ENCODE data around the gene AP1G2. TPM values are rescaled to one million over a fixed set of nuclear protein-coding genes. Genes with fewer than 3 reads are reported as not detected.

Gene AP1G2
- total and polyA plus RNA-seq, 2 of the 13 experiments (the other 11 are each of a cell fraction or from before 2014, with no cell fraction given): 96.9 to 611 TPM

DNA sequence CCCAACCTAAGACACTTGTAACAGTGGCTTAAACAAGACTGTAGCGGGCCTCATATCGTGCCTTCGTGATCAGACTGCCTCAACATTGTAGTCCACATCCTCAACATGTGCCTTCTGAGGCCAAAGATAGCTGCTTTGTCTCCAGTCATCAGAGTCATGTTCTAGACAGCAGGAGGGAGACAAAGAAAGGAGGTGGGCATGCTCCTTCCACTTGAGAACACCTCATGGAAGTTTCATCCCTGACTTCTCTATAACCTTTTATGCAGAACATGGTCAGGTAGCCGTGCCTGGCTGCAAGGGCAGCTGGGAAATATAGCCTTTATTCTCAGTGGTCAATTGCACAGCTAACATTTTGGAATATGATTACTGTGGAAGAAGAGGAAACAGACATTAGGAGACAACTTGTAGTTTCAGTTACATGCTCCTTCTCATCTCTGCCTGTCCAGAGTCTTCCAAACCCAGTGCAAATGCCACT, 43.3 kb upstream of the AP1G2 start (continued):
- TF ChIP-seq HMG20A (CRISPR knock-in tag; IDR thresholded peaks at IDR 0.05; ENCODE audit: borderline replicate concordance): no peak
- no peak for TF ChIP-seq PHF21A (CRISPR knock-in tag; IDR thresholded peaks at IDR 0.05)
- TF ChIP-seq ZNF274 (CRISPR knock-in tag; IDR thresholded peaks at IDR 0.05): 0 out of 2 replicates have a peak, but pooled peaks have one; percentile 0
- no peak for TF ChIP-seq GZF1 (CRISPR knock-in tag; IDR thresholded peaks at IDR 0.05)
- no peak for TF ChIP-seq SMC3 (IDR thresholded peaks at IDR 0.05; ENCODE audit: low read length)
- TF ChIP-seq ZNF550 (CRISPR knock-in tag; IDR thresholded peaks at IDR 0.05; ENCODE audit: borderline replicate concordance): 0 out of 2 replicates have a peak, but pooled peaks have one; percentile 24
- no peak for TF ChIP-seq KDM6A (CRISPR knock-in tag; IDR thresholded peaks at IDR 0.05; ENCODE audit: low read depth)
- peak; percentile 98; the same call in 1 of the 2 replicates for TF ChIP-seq ZNF383 (CRISPR knock-in tag; IDR thresholded peaks at IDR 0.05; ENCODE audit: borderline replicate concordance)
- TF ChIP-seq ATF1 (CRISPR knock-in tag; IDR thresholded peaks at IDR 0.05): no peak
- TF ChIP-seq, protein P1, sequence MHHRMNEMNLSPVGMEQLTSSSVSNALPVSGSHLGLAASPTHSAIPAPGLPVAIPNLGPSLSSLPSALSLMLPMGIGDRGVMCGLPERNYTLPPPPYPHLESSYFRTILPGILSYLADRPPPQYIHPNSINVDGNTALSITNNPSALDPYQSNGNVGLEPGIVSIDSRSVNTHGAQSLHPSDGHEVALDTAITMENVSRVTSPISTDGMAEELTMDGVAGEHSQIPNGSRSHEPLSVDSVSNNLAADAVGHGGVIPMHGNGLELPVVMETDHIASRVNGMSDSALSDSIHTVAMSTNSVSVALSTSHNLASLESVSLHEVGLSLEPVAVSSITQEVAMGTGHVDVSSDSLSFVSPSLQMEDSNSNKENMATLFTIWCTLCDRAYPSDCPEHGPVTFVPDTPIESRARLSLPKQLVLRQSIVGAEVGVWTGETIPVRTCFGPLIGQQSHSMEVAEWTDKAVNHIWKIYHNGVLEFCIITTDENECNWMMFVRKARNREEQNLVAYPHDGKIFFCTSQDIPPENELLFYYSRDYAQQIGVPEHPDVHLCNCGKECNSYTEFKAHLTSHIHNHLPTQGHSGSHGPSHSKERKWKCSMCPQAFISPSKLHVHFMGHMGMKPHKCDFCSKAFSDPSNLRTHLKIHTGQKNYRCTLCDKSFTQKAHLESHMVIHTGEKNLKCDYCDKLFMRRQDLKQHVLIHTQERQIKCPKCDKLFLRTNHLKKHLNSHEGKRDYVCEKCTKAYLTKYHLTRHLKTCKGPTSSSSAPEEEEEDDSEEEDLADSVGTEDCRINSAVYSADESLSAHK (CRISPR knock-in tag; IDR thresholded peaks at IDR 0.05; ENCODE audit: borderline replicate concordance): no peak
- no peak for TF ChIP-seq FOXK2 (IDR thresholded peaks at IDR 0.05)
- TF ChIP-seq, protein P2, sequence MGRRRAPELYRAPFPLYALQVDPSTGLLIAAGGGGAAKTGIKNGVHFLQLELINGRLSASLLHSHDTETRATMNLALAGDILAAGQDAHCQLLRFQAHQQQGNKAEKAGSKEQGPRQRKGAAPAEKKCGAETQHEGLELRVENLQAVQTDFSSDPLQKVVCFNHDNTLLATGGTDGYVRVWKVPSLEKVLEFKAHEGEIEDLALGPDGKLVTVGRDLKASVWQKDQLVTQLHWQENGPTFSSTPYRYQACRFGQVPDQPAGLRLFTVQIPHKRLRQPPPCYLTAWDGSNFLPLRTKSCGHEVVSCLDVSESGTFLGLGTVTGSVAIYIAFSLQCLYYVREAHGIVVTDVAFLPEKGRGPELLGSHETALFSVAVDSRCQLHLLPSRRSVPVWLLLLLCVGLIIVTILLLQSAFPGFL (CRISPR knock-in tag; IDR thresholded peaks at IDR 0.05): no peak
- TF ChIP-seq, protein P3, sequence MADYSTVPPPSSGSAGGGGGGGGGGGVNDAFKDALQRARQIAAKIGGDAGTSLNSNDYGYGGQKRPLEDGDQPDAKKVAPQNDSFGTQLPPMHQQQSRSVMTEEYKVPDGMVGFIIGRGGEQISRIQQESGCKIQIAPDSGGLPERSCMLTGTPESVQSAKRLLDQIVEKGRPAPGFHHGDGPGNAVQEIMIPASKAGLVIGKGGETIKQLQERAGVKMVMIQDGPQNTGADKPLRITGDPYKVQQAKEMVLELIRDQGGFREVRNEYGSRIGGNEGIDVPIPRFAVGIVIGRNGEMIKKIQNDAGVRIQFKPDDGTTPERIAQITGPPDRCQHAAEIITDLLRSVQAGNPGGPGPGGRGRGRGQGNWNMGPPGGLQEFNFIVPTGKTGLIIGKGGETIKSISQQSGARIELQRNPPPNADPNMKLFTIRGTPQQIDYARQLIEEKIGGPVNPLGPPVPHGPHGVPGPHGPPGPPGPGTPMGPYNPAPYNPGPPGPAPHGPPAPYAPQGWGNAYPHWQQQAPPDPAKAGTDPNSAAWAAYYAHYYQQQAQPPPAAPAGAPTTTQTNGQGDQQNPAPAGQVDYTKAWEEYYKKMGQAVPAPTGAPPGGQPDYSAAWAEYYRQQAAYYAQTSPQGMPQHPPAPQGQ (CRISPR knock-in tag; IDR thresholded peaks at IDR 0.05; ENCODE audit: borderline replicate concordance): no peak
- TF ChIP-seq, protein P4, sequence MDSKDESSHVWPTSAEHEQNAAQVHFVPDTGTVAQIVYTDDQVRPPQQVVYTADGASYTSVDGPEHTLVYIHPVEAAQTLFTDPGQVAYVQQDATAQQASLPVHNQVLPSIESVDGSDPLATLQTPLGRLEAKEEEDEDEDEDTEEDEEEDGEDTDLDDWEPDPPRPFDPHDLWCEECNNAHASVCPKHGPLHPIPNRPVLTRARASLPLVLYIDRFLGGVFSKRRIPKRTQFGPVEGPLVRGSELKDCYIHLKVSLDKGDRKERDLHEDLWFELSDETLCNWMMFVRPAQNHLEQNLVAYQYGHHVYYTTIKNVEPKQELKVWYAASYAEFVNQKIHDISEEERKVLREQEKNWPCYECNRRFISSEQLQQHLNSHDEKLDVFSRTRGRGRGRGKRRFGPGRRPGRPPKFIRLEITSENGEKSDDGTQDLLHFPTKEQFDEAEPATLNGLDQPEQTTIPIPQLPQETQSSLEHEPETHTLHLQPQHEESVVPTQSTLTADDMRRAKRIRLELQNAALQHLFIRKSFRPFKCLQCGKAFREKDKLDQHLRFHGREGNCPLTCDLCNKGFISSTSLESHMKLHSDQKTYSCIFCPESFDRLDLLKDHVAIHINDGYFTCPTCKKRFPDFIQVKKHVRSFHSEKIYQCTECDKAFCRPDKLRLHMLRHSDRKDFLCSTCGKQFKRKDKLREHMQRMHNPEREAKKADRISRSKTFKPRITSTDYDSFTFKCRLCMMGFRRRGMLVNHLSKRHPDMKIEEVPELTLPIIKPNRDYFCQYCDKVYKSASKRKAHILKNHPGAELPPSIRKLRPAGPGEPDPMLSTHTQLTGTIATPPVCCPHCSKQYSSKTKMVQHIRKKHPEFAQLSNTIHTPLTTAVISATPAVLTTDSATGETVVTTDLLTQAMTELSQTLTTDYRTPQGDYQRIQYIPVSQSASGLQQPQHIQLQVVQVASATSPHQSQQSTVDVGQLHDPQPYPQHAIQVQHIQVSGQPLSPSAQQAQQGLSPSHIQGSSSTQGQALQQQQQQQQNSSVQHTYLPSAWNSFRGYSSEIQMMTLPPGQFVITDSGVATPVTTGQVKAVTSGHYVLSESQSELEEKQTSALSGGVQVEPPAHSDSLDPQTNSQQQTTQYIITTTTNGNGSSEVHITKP (CRISPR knock-in tag; IDR thresholded peaks at IDR 0.05; ENCODE audit: low read depth): peak; percentile 10; the same call in 1 of the 2 replicates
- no peak for TF ChIP-seq CREB1 (IDR thresholded peaks at IDR 0.05)
- TF ChIP-seq CREB1 (CRISPR knock-in tag; IDR thresholded peaks at IDR 0.05): no peak
- TF ChIP-seq TSC22D2 (CRISPR knock-in tag; IDR thresholded peaks at IDR 0.05; ENCODE audit: borderline replicate concordance): 0 out of 2 replicates have a peak, but pooled peaks have one; percentile 74
- no peak for TF ChIP-seq SRSF9 (IDR thresholded peaks at IDR 0.05; ENCODE audit: borderline replicate concordance, insufficient read depth, low read depth, low read length, poor library complexity, severe bottlenecking)
- no peak for TF ChIP-seq TOE1 (CRISPR knock-in tag; IDR thresholded peaks at IDR 0.05)
- TF ChIP-seq ZNF17 (CRISPR knock-in tag; IDR thresholded peaks at IDR 0.05): no peak
- TF ChIP-seq, protein P5, sequence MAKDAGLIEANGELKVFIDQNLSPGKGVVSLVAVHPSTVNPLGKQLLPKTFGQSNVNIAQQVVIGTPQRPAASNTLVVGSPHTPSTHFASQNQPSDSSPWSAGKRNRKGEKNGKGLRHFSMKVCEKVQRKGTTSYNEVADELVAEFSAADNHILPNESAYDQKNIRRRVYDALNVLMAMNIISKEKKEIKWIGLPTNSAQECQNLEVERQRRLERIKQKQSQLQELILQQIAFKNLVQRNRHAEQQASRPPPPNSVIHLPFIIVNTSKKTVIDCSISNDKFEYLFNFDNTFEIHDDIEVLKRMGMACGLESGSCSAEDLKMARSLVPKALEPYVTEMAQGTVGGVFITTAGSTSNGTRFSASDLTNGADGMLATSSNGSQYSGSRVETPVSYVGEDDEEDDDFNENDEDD (CRISPR knock-in tag; IDR thresholded peaks at IDR 0.05; ENCODE audit: borderline replicate concordance): no peak; the same call in 1 of the 2 replicates
